Mesenchymal stem cell (in vitro differentiated cells and primary cell): ENCODE results near the gene FAM209A.
"Not testable (repeated sequence)": the region's sequence is repeated elsewhere in the genome, so short reads cannot be mapped to it uniquely, and the experiment has no call there.

Experiments used
- DNase-seq: peaks from one replicate; pipeline ENCODE4 v3.0.0-alpha.2; 2013
- H2AFZ ChIP-seq: one replicate; pipeline ENCODE4 v1.6.1; 2013; ENCODE audit warnings: low read depth, mild to moderate bottlenecking, control low read depth, inconsistent platforms, low read length, moderate library complexity
- H2AK5ac ChIP-seq: 2 replicates; pipeline ENCODE4 v1.6.1; 2013; ENCODE audit warnings: low read length, moderate library complexity, mild to moderate bottlenecking, inconsistent platforms; ENCODE audit not compliant: severe bottlenecking
- H2BK120ac ChIP-seq: one replicate; pipeline ENCODE4 v1.6.1; 2013; ENCODE audit warnings: low read depth, mild to moderate bottlenecking, inconsistent platforms, low read length, moderate library complexity
- H2BK12ac ChIP-seq, 2 experiments: one replicate each; pipeline ENCODE4 v1.6.1; 2013; ENCODE audit warnings: inconsistent platforms in 2 of 2, low read length in 2 of 2, mild to moderate bottlenecking in 2 of 2, moderate library complexity in 2 of 2, control low read depth in 1 of 2
- H2BK15ac ChIP-seq: one replicate; pipeline ENCODE4 v1.6.1; 2013; ENCODE audit warnings: mild to moderate bottlenecking, low read depth, inconsistent platforms; ENCODE audit not compliant: poor library complexity, severe bottlenecking
- H2BK5ac ChIP-seq: 2 replicates; pipeline ENCODE4 v1.6.1; 2013; ENCODE audit warnings: low read depth, mild to moderate bottlenecking, low read length, control low read depth, inconsistent platforms; ENCODE audit not compliant: poor library complexity, severe bottlenecking
- H3K14ac ChIP-seq, 2 experiments: one replicate each; pipeline ENCODE4 v1.6.1; 2013; ENCODE audit warnings: inconsistent platforms in 2 of 2, low read length in 2 of 2, control low read depth in 1 of 2, mild to moderate bottlenecking in 1 of 2, moderate library complexity in 1 of 2
- H3K18ac ChIP-seq, 2 experiments: one replicate each; pipeline ENCODE4 v1.6.1; 2013; ENCODE audit warnings: inconsistent platforms in 2 of 2, low read length in 2 of 2, control low read depth in 1 of 2, low read depth in 1 of 2, mild to moderate bottlenecking in 1 of 2
- H3K23ac ChIP-seq, 2 experiments: one replicate each; pipeline ENCODE4 v1.6.1; 2013; ENCODE audit warnings: inconsistent platforms in 2 of 2, low read length in 2 of 2, mild to moderate bottlenecking in 2 of 2, moderate library complexity in 2 of 2, control low read depth in 1 of 2
- H3K27ac ChIP-seq: 2 replicates; pipeline ENCODE4 v1.5.1; 2013; ENCODE audit warnings: mild to moderate bottlenecking, moderate library complexity, low read length, control low read depth, inconsistent platforms; ENCODE audit not compliant: poor library complexity, severe bottlenecking
- H3K27me3 ChIP-seq, 2 experiments: 2 replicates each; pipeline versions ENCODE4 v1.6.1 to v1.7.0; 2013; ENCODE audit warnings: low read length in 2 of 2, mild to moderate bottlenecking in 2 of 2, moderate library complexity in 2 of 2, control low read depth in 1 of 2, inconsistent platforms in 1 of 2; ENCODE audit not compliant: control insufficient read depth in 1 of 2, insufficient read depth in 1 of 2
- H3K36me3 ChIP-seq, 2 experiments: 2 replicates each; pipeline versions ENCODE4 v1.6.1 to v1.7.0; 2013; ENCODE audit warnings: low read length in 2 of 2, control low read depth in 1 of 2, inconsistent platforms in 1 of 2, low read depth in 1 of 2, mild to moderate bottlenecking in 1 of 2; ENCODE audit not compliant: insufficient read depth in 2 of 2, control insufficient read depth in 1 of 2
- H3K4ac ChIP-seq, 2 experiments: one replicate each; pipeline ENCODE4 v1.6.1; 2013; ENCODE audit warnings: inconsistent platforms in 2 of 2, low read length in 2 of 2, mild to moderate bottlenecking in 2 of 2, moderate library complexity in 2 of 2, control low read depth in 1 of 2, low read depth in 1 of 2
- H3K4me1 ChIP-seq: 2 replicates; pipeline ENCODE4 v1.6.1; 2013; ENCODE audit warnings: low read depth, low read length, control low read depth; ENCODE audit not compliant: control insufficient read depth, insufficient read depth
- H3K4me2 ChIP-seq: 2 replicates; pipeline ENCODE4 v1.6.1; 2013; ENCODE audit warnings: low read length, mild to moderate bottlenecking, inconsistent platforms; ENCODE audit not compliant: poor library complexity, severe bottlenecking
- H3K4me3 ChIP-seq, 2 experiments: 2 replicates each; pipeline versions ENCODE4 v1.5.1 to v1.7.0; 2013; ENCODE audit warnings: low read length in 2 of 2, mild to moderate bottlenecking in 2 of 2, control low read depth in 1 of 2, low read depth in 1 of 2; ENCODE audit not compliant: insufficient read depth in 1 of 2
- H3K79me1 ChIP-seq: replicated peaks from 2 replicates; pipeline ENCODE4 v1.6.1; 2013; ENCODE audit warnings: mild to moderate bottlenecking, control low read depth, low read length, inconsistent platforms; ENCODE audit not compliant: poor library complexity, severe bottlenecking
- H3K9ac ChIP-seq: 2 replicates; pipeline ENCODE4 v1.7.0; 2013; ENCODE audit warnings: mild to moderate bottlenecking, low read length, moderate library complexity
- H3K9me3 ChIP-seq: 2 replicates; pipeline ENCODE4 v1.7.0; 2013; ENCODE audit warnings: mild to moderate bottlenecking, low read length; ENCODE audit not compliant: control insufficient read depth
- H4K8ac ChIP-seq: one replicate; pipeline ENCODE4 v1.6.1; 2013; ENCODE audit warnings: inconsistent platforms, mild to moderate bottlenecking, low read length, moderate library complexity
- H4K91ac ChIP-seq: one replicate; pipeline ENCODE4 v1.6.1; 2013; ENCODE audit warnings: mild to moderate bottlenecking, low read length, inconsistent platforms
- WGBS: methylation state at CpG from one replicate; pipeline ENCODE4 v1.1.7; 2013; ENCODE audit warnings: mixed read lengths; 5-methylcytosine and 5-hydroxymethylcytosine counted together

The FAM209A gene

GRCh38 chr20:56520180-56520579 is 4.4 kb upstream of the FAM209A start:
- Histone ChIP-seq H2AK5ac (no peak overlapping the region), H2BK15ac (no peak overlapping the region), H3K4ac (no peak overlapping the region), H3K4me2 (no peak overlapping the region), H2BK12ac (no peak overlapping the region), H3K27ac (no peak overlapping the region), H3K14ac (no peak overlapping the region), H4K8ac (no peak overlapping the region), H3K27me3 (no peaks in the 10 kb centered on the region), H4K91ac (no peak overlapping the region), H3K4me3 (no peak overlapping the region), H3K18ac (no peak overlapping the region), H2BK5ac (no peak overlapping the region), H2AFZ (no peak overlapping the region), H3K9me3 (peaks cover 22% of the 10 kb centered on the region), H3K36me3 (peaks cover 35 to 47% of the 10 kb centered on the region in 2 experiments), H3K4me1 (no peaks in the 10 kb centered on the region), H3K9ac (no peak overlapping the region), H3K23ac (no peak overlapping the region), H2BK120ac (no peak overlapping the region), H3K79me1 (peaks cover 1% of the 10 kb centered on the region)
- 97% methylated on average over 9 of the region's 10 CpGs for WGBS
- DNase-seq, result no peak

GRCh38 chr20:56520746-56521354 is 3.7 kb upstream of the FAM209A start:
- not testable (repeated sequence) for H3K4me2 ChIP-seq, H2AK5ac ChIP-seq, H2AFZ ChIP-seq, H3K27me3 ChIP-seq, H3K18ac ChIP-seq, H2BK120ac ChIP-seq, H3K23ac ChIP-seq, H4K8ac ChIP-seq, H3K4me3 ChIP-seq, H2BK15ac ChIP-seq, DNase-seq, H3K27ac ChIP-seq, H3K9ac ChIP-seq, H2BK12ac ChIP-seq, H4K91ac ChIP-seq, H2BK5ac ChIP-seq, H3K4me1 ChIP-seq, H3K14ac ChIP-seq, H3K4ac ChIP-seq, H3K79me1 ChIP-seq
- H3K36me3 ChIP-seq, result peaks cover 35 to 47% of the 10 kb centered on the region in 2 experiments
- peaks cover 22% of the 10 kb centered on the region for H3K9me3 ChIP-seq
- WGBS, result 91% methylated on average over 13 of the region's 13 CpGs

GRCh38 chr20:56522311-56522710 is 2.2 kb upstream of the FAM209A start:
- Histone ChIP-seq H3K4ac (no peak overlapping the region), H3K9ac (no peak overlapping the region), H3K14ac (no peak overlapping the region), H3K9me3 (peaks cover 22% of the 10 kb centered on the region), H3K27ac (no peak overlapping the region), H2AFZ (no peak overlapping the region), H4K91ac (no peak overlapping the region), H3K23ac (no peak overlapping the region), H2BK120ac (no peak overlapping the region), H2BK15ac (no peak overlapping the region), H3K4me1 (no peaks in the 10 kb centered on the region), H3K79me1 (no peaks in the 10 kb centered on the region), H2BK12ac (no peak overlapping the region), H3K27me3 (no peaks in the 10 kb centered on the region), H3K4me3 (no peak overlapping the region), H3K36me3 (peaks cover 31 to 36% of the 10 kb centered on the region in 2 experiments), H2AK5ac (no peak overlapping the region), H4K8ac (no peak overlapping the region), H3K4me2 (no peak overlapping the region), H2BK5ac (no peak overlapping the region), H3K18ac (no peak overlapping the region)
- DNase-seq, result no peak
- WGBS, result over 99% methylated on average over 6 of the region's 6 CpGs

GRCh38 chr20:56527521-56527920 is 3.0 kb downstream of the FAM209A start:
- no peak overlapping the region for H3K4ac ChIP-seq
- no peak overlapping the region for H2BK12ac ChIP-seq
- H3K9me3 ChIP-seq, result no peaks in the 10 kb centered on the region
- H2BK15ac ChIP-seq, result no peak overlapping the region
- no peak overlapping the region for H2AFZ ChIP-seq
- no peak overlapping the region for H3K14ac ChIP-seq
- no peak overlapping the region for H3K23ac ChIP-seq
- no peak overlapping the region for H3K9ac ChIP-seq
- H3K4me3 ChIP-seq, result no peak overlapping the region
- H3K27ac ChIP-seq, result no peak overlapping the region
- H2AK5ac ChIP-seq, result no peak overlapping the region
- no peak overlapping the region for H3K4me2 ChIP-seq
- 97% methylated on average over 7 of the region's 7 CpGs for WGBS
- no peaks in the 10 kb centered on the region for H3K4me1 ChIP-seq
- no peak overlapping the region for H4K91ac ChIP-seq
- H4K8ac ChIP-seq, result no peak overlapping the region
- H3K27me3 ChIP-seq, result no peaks in the 10 kb centered on the region
- H3K79me1 ChIP-seq, result no peaks in the 10 kb centered on the region
- no peak overlapping the region for H2BK120ac ChIP-seq
- H3K36me3 ChIP-seq, result no peaks in the 10 kb centered on the region
- no peak for DNase-seq
- H2BK5ac ChIP-seq, result no peak overlapping the region
- H3K18ac ChIP-seq, result no peak overlapping the region
